Loucy (cell line): Measurements from ENCODE around the gene DDX31.

Experiments used
- H2AFZ ChIP-seq: fragments of 200-600 bp; sonication (generic); 2 replicates; pipeline ENCODE4 v1.6.0; 2016; ENCODE audit warnings: antibody characterized with exemption, mild to moderate bottlenecking, low read length, moderate library complexity
- H3F3A ChIP-seq: fragments of 200-600 bp; 2 replicates; pipeline ENCODE4 v1.6.0; 2016; ENCODE audit warnings: antibody characterized with exemption, low read depth, mild to moderate bottlenecking
- H3K27me3 ChIP-seq: fragments of 200-600 bp; sonication (generic); 2 replicates; pipeline ENCODE4 v1.6.1; 2014; ENCODE audit warnings: low read length, mild to moderate bottlenecking; ENCODE audit not compliant: insufficient read depth, poor library complexity, severe bottlenecking
- H3K36me3 ChIP-seq: fragments of 200-600 bp; sonication (generic); 2 replicates; pipeline ENCODE4 v1.6.1; 2016; ENCODE audit warnings: low read length; ENCODE audit not compliant: insufficient read depth
- H3K4me1 ChIP-seq: fragments of 200-600 bp; sonication (generic); 2 replicates; pipeline ENCODE4 v1.5.1; 2014; ENCODE audit warnings: low read length, mild to moderate bottlenecking; ENCODE audit not compliant: insufficient read depth, poor library complexity, severe bottlenecking
- H3K4me2 ChIP-seq: fragments of 200-600 bp; sonication (generic); 2 replicates; pipeline ENCODE4 v1.6.0; 2014; ENCODE audit warnings: antibody characterized with exemption, low read length, low read depth, mild to moderate bottlenecking; ENCODE audit not compliant: poor library complexity, severe bottlenecking
- H3K4me3 ChIP-seq: fragments of 200-600 bp; sonication (generic); 2 replicates; pipeline ENCODE4 v1.5.1; 2014; ENCODE audit warnings: low read length, mild to moderate bottlenecking, mixed read lengths; ENCODE audit not compliant: poor library complexity, severe bottlenecking
- H3K79me2 ChIP-seq: fragments of 200-600 bp; sonication (generic); 2 replicates; pipeline ENCODE4 v1.6.1; 2014; ENCODE audit warnings: low read length; ENCODE audit not compliant: insufficient read depth
- H3K9ac ChIP-seq: fragments of 200-600 bp; sonication (generic); 2 replicates; pipeline ENCODE4 v1.6.0; 2014; ENCODE audit warnings: mild to moderate bottlenecking, low read depth, low read length, moderate library complexity; ENCODE audit not compliant: poor library complexity, severe bottlenecking
- H3K9me2 ChIP-seq: fragments of 200-600 bp; sonication (generic); replicated peaks from 2 replicates; pipeline ENCODE4 v1.6.1; 2016; ENCODE audit warnings: low read depth, low read length, mixed read lengths
- H3K9me3 ChIP-seq: fragments of 200-600 bp; sonication (generic); 2 replicates; pipeline ENCODE4 v1.6.1; 2014; ENCODE audit warnings: mild to moderate bottlenecking, antibody characterized with exemption, low read length, low read depth; ENCODE audit not compliant: insufficient read depth
- H4K20me1 ChIP-seq: fragments of 200-600 bp; sonication (generic); 2 replicates; pipeline ENCODE4 v1.6.0; 2014; ENCODE audit warnings: antibody characterized with exemption, low read length, mild to moderate bottlenecking; ENCODE audit not compliant: insufficient read depth, poor library complexity, severe bottlenecking
- CTCF ChIP-seq: fragments of 200-600 bp; sonication (generic); conservative IDR thresholded peaks from 2 replicates; pipeline ENCODE4 v1.5.1; 2014; ENCODE audit warnings: mild to moderate bottlenecking, antibody characterized with exemption, low read length
- EZH2phosphoT487 ChIP-seq: fragments of 200-600 bp; IDR thresholded peaks from 2 replicates; pipeline ENCODE4 v1.6.1; 2018; ENCODE audit warnings: antibody characterized with exemption, mild to moderate bottlenecking, moderate library complexity, borderline replicate concordance

The DDX31 gene

DNA sequence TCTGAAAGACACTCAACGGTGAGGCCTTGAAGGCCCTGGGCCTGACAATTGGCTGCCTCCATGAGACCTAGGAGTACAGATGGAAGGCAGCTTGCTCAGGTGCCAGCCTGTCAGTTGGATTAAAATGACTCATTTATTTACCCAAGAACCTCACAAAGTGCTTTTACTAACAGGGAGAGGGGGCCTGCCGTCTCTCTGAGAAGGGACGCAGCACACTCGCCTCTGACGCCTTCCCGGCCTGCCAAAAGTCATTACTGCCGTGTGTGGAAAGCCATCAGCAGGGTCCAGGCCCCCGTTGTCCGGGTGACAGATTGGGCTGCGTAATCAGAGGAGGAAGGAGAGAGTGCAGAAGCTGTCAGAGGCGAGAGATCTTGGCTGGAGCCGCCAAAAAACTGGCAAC is 32.4 kb downstream of the DDX31 start:
- TF ChIP-seq CTCF (no peak), EZH2phosphoT487 (no peak)
- no peak overlapping the region for H2AFZ ChIP-seq
- no peaks in the 10 kb centered on the region for H3K27me3 ChIP-seq
- H3K4me2 ChIP-seq: no peak overlapping the region
- H3F3A ChIP-seq: no peaks in the 10 kb centered on the region
- H4K20me1 ChIP-seq: no peaks in the 10 kb centered on the region
- no peaks in the 10 kb centered on the region for H3K9me3 ChIP-seq
- no peak overlapping the region for H3K4me3 ChIP-seq
- no peaks in the 10 kb centered on the region for H3K79me2 ChIP-seq
- H3K9me2 ChIP-seq: no peaks in the 10 kb centered on the region
- H3K4me1 ChIP-seq: no peaks in the 10 kb centered on the region
- H3K36me3 ChIP-seq: peaks cover 31% of the 10 kb centered on the region; the same call in 1 of the 2 replicates
- no peak overlapping the region for H3K9ac ChIP-seq

GRCh38 chr9:132634327-132634726 is 35.5 kb downstream of the DDX31 start:
- H3K79me2 ChIP-seq: no peaks in the 10 kb centered on the region

GRCh38 chr9:132632413-132633129 is 37.2 kb downstream of the DDX31 start:
- Histone ChIP-seq H3K4me2 (no peak overlapping the region), H3K79me2 (no peaks in the 10 kb centered on the region), H3K36me3 (peaks cover 41% of the 10 kb centered on the region; the same call in 1 of the 2 replicates), H3F3A (no peaks in the 10 kb centered on the region), H3K9me3 (no peaks in the 10 kb centered on the region), H4K20me1 (no peaks in the 10 kb centered on the region), H3K4me1 (no peaks in the 10 kb centered on the region), H3K4me3 (no peak overlapping the region), H2AFZ (no peak overlapping the region), H3K9me2 (no peaks in the 10 kb centered on the region), H3K9ac (no peak overlapping the region), H3K27me3 (no peaks in the 10 kb centered on the region)
- TF ChIP-seq EZH2phosphoT487 (no peak), CTCF (no peak)

More at GRCh38 chr9:132634327-132634726, 35.5 kb downstream of the DDX31 start:
- Histone ChIP-seq H3F3A (no peaks in the 10 kb centered on the region), H3K9ac (no peak overlapping the region), H4K20me1 (no peaks in the 10 kb centered on the region), H3K9me2 (no peaks in the 10 kb centered on the region), H2AFZ (no peak overlapping the region), H3K27me3 (no peaks in the 10 kb centered on the region), H3K36me3 (peaks cover 36% of the 10 kb centered on the region; the same call in 1 of the 2 replicates), H3K4me3 (no peak overlapping the region), H3K9me3 (no peaks in the 10 kb centered on the region), H3K4me2 (no peak overlapping the region), H3K4me1 (no peaks in the 10 kb centered on the region)
- TF ChIP-seq EZH2phosphoT487 (no peak), CTCF (no peak)
